Neural progenitor cell (in vitro differentiated cells): Measurements from ENCODE around the gene LRP1. TPM values are rescaled to one million over a fixed set of nuclear protein-coding genes. Genes with fewer than 3 reads are reported as not detected.

ENCODE experiments used
- DNase-seq: peaks from one replicate; pipeline ENCODE4 v3.0.0-alpha.2; 2016; ENCODE audit warnings: low spot score
- H2AFZ ChIP-seq: fragments of 200-600 bp; sonication (generic); replicated peaks from 2 replicates; pipeline ENCODE4 v1.6.1; 2016; ENCODE audit warnings: antibody characterized with exemption
- H3F3A ChIP-seq: fragments of 200-600 bp; sonication (generic); 2 replicates; pipeline ENCODE4 v1.6.1; 2016; ENCODE audit warnings: antibody characterized with exemption, low read depth
- H3K27ac ChIP-seq: fragments of 200-600 bp; sonication (generic); 2 replicates; pipeline ENCODE4 v1.5.1; 2016; ENCODE audit warnings: mild to moderate bottlenecking
- H3K27me3 ChIP-seq: fragments of 200-600 bp; sonication (generic); 2 replicates; pipeline ENCODE4 v1.6.1; 2016; ENCODE audit warnings: mild to moderate bottlenecking, moderate library complexity
- H3K36me3 ChIP-seq: fragments of 200-600 bp; sonication (generic); 2 replicates; pipeline ENCODE4 v1.5.1; 2016
- H3K4me1 ChIP-seq: fragments of 200-600 bp; sonication (generic); 2 replicates; pipeline ENCODE4 v1.6.1; 2016; ENCODE audit warnings: mixed run types
- H3K4me2 ChIP-seq: fragments of 200-600 bp; sonication (generic); 2 replicates; pipeline ENCODE4 v1.6.1; 2016
- H3K4me3 ChIP-seq: fragments of 200-600 bp; sonication (generic); 2 replicates; pipeline ENCODE4 v1.5.1; 2016
- H3K79me2 ChIP-seq: fragments of 200-600 bp; sonication (generic); 2 replicates; pipeline ENCODE4 v1.6.1; 2016; ENCODE audit warnings: low read depth
- H3K9ac ChIP-seq: fragments of 200-600 bp; sonication (generic); 2 replicates; pipeline ENCODE4 v1.6.1; 2016
- H3K9me3 ChIP-seq: fragments of 200-600 bp; sonication (generic); 2 replicates; pipeline ENCODE4 v1.5.1; 2016; ENCODE audit warnings: low read depth
- H4K20me1 ChIP-seq: fragments of 200-600 bp; sonication (generic); 2 replicates; pipeline ENCODE4 v1.6.1; 2016; ENCODE audit warnings: low read depth
- H3K27ac Mint-ChIP-seq: 3 replicates; pipeline ENCODE4 v1.8.0; 2021; ENCODE audit warnings: mixed read lengths
- H3K27me3 Mint-ChIP-seq: 2 replicates; pipeline ENCODE4 v1.8.0; 2022; ENCODE audit warnings: low read depth, mild to moderate bottlenecking, inconsistent platforms, moderate library complexity, mixed read lengths; ENCODE audit not compliant: insufficient read depth
- H3K36me3 Mint-ChIP-seq: 3 replicates; pipeline ENCODE4 v1.8.0; 2021; ENCODE audit warnings: mixed read lengths
- H3K4me1 Mint-ChIP-seq: 3 replicates; pipeline ENCODE4 v1.8.0; 2021; ENCODE audit warnings: mixed read lengths
- H3K4me3 Mint-ChIP-seq: 3 replicates; pipeline ENCODE4 v1.8.0; 2021; ENCODE audit warnings: mild to moderate bottlenecking, moderate library complexity, mixed read lengths
- H3K9me3 Mint-ChIP-seq: 3 replicates; pipeline ENCODE4 v1.8.0; 2020; ENCODE audit warnings: mixed read lengths
- EZH2 ChIP-seq: fragments of 200-600 bp; sonication (generic); IDR thresholded peaks from 2 replicates; pipeline ENCODE4 v1.6.1; 2017; ENCODE audit warnings: antibody characterized with exemption, mild to moderate bottlenecking, moderate library complexity
- EZH2phosphoT487 ChIP-seq: fragments of 200-600 bp; sonication (generic); IDR thresholded peaks from 2 replicates; pipeline ENCODE4 v1.6.1; 2017; ENCODE audit warnings: antibody characterized with exemption
- total RNA-seq: library from RNA; depleted of rRNA; stranded (reverse); fragments of >200 nt; gene quantifications from 2 replicates; pipeline ENCODE4 v1.2.3, GENCODE V29; 2015; ENCODE audit warnings: low replicate concordance
- TF ChIP-seq, protein P1 (sequence below): fragments of 200-600 bp; sonication (generic); IDR thresholded peaks from 2 replicates; pipeline ENCODE4 v1.5.1; 2017; ENCODE audit warnings: antibody characterized with exemption, mild to moderate bottlenecking

LRP1 gene
- total RNA-seq, 1 donor from 2014 or later = 13.9 TPM

DNA sequence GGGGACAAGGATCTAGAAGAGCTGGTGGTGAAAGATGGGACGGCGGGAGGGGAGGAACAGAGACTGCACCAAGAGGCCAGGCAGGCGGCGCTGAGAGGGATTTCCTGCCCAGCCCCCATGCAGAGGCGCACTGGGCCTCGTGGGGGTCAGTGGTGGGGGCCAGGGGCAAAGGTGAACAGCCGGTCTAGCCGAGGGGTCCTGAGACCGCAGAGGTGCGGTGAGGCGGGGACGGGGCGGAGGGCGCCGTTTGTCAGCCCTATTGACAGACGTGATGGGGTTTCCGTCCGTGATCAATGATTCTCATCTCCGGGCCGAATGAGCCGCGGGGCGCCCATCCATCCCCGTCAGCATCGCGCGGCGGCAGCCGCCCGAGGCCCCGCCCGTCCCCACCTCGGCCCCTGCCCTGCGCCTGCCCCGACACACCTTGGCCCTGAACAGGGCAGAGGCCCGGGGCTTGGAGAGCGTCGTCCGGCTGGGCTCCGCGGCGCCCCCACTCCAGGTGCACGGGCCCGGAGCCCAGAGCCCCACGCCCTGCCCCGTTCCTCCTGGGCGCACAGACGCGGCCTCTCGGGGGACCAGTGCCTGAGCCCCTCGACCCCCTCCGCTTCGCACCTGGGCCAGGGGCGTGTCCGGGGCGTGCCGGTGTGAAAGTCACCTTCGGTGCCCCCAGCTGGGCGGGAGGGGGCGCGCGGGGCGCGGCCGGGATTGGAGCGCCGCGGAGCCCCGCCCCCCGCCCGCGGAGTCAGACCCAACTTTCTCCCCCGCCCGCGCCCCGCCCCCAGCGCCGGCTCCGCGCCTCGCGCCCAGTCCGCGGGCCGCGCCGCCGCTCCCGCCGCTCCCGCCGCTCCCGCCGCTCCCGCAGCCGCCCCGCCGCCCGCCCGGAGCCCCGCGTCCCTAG, 88.0 kb downstream of the LRP1 start, which contains the start of gene NXPH4:
NXPH4 (plus strand) TSS at position 781 of the 898 bp plus-strand sequence. CDS start 176 bp downstream, outside the sequence.
- TF ChIP-seq, protein P1, sequence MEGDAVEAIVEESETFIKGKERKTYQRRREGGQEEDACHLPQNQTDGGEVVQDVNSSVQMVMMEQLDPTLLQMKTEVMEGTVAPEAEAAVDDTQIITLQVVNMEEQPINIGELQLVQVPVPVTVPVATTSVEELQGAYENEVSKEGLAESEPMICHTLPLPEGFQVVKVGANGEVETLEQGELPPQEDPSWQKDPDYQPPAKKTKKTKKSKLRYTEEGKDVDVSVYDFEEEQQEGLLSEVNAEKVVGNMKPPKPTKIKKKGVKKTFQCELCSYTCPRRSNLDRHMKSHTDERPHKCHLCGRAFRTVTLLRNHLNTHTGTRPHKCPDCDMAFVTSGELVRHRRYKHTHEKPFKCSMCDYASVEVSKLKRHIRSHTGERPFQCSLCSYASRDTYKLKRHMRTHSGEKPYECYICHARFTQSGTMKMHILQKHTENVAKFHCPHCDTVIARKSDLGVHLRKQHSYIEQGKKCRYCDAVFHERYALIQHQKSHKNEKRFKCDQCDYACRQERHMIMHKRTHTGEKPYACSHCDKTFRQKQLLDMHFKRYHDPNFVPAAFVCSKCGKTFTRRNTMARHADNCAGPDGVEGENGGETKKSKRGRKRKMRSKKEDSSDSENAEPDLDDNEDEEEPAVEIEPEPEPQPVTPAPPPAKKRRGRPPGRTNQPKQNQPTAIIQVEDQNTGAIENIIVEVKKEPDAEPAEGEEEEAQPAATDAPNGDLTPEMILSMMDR = no peak
- TF ChIP-seq EZH2 = peak; percentile 77
- peak; percentile 82 for TF ChIP-seq EZH2phosphoT487
- Histone ChIP-seq H3K27me3 (peaks cover 79% of the 10 kb centered on the region), H3K4me3 (peak within 1 kb of the TSS; percentile 52), H3F3A (peaks cover 64% of the 10 kb centered on the region), H3K4me1 (peaks cover 57% of the 10 kb centered on the region), H3K9ac (no peak within 1 kb of the TSS), H3K27ac (no peak within 1 kb of the TSS), H3K36me3 (no peaks in the 10 kb centered on the region), H2AFZ (no peak within 1 kb of the TSS), H4K20me1 (peaks cover 72% of the 10 kb centered on the region), H3K79me2 (no peaks in the 10 kb centered on the region), H3K4me2 (peak within 1 kb of the TSS; percentile 92), H3K9me3 (no peaks in the 10 kb centered on the region)
- H3K27ac Mint-ChIP-seq = peak within 1 kb of the TSS; percentile 22
- H3K4me1 Mint-ChIP-seq = peaks cover 52% of the 10 kb centered on the region
- H3K27me3 Mint-ChIP-seq = peaks cover 67% of the 10 kb centered on the region
- peaks cover 4% of the 10 kb centered on the region for H3K36me3 Mint-ChIP-seq
- peak; percentile 70 for DNase-seq
- H3K4me3 Mint-ChIP-seq = peak within 1 kb of the TSS; percentile 83
- H3K9me3 Mint-ChIP-seq = peaks cover 5% of the 10 kb centered on the region

DNA sequence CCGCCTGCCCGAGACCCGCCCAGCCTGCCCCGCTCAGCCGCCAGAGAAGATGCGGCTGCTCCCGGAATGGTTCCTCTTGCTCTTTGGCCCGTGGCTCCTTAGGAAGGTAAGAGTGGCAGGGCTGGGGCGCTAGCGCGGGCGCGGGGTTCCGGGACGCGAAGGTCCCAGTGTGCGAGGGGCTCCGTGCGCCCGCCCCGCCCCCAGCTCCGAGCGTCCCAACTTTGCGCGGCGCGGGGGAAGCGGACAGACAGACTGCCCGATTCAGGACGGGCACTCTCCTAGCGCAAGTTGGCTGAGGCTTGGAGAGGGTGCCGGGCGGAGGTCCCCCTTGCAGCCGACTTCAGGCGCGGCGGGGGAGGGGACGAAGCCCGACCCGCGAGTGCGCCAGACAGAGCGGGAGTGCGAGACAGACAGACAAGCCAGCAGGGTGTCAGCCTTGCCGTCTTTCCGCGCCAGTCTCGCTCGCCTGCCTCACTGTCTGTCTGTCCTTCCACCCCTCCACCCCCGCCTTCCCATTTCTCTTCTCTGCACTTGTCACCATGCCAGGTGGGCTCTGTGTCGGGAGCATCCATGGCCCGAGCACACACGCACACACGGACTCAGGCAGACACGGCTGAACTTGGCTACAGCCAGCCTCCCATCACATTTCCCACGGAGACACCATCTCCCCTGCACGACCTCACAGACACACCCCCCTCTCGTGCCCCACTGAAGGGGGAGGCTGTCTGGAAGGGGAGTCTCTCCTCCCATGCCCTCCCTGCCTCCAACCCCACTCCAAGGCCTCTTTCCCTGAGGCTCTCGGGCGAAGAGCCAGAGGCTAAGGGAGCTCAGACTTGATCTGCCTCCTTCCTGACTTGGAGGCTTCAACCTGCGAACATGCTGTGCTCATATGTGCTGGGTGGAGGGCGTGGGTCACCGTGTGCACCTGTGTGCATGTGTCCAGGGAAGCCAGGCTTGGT, 88.9 kb downstream of the LRP1 start:
- H3K27me3 ChIP-seq = peaks cover 88% of the 10 kb centered on the region
- H3F3A ChIP-seq = peaks cover 64% of the 10 kb centered on the region
- H3K4me3 Mint-ChIP-seq = peak overlapping the region; percentile 83
- no peak overlapping the region for H3K27ac Mint-ChIP-seq
- no peaks in the 10 kb centered on the region for H3K9me3 ChIP-seq
- H2AFZ ChIP-seq = no peak overlapping the region
- no peaks in the 10 kb centered on the region for H3K36me3 ChIP-seq
- no peak overlapping the region for H3K9ac ChIP-seq
- peaks cover 5% of the 10 kb centered on the region for H3K9me3 Mint-ChIP-seq
- TF ChIP-seq EZH2 (no peak), EZH2phosphoT487 (peak; percentile 88)
- H3K4me2 ChIP-seq = peak overlapping the region; percentile 92
- DNase-seq = no peak
- peaks cover 52% of the 10 kb centered on the region for H3K4me1 Mint-ChIP-seq
- peaks cover 73% of the 10 kb centered on the region for H3K27me3 Mint-ChIP-seq
- no peak overlapping the region for H3K27ac ChIP-seq
- peaks cover 2% of the 10 kb centered on the region for H3K36me3 Mint-ChIP-seq
- H3K4me1 ChIP-seq = peaks cover 66% of the 10 kb centered on the region
- no peaks in the 10 kb centered on the region for H3K79me2 ChIP-seq
- H3K4me3 ChIP-seq = peak overlapping the region; percentile 52
- peaks cover 78% of the 10 kb centered on the region for H4K20me1 ChIP-seq

DNA sequence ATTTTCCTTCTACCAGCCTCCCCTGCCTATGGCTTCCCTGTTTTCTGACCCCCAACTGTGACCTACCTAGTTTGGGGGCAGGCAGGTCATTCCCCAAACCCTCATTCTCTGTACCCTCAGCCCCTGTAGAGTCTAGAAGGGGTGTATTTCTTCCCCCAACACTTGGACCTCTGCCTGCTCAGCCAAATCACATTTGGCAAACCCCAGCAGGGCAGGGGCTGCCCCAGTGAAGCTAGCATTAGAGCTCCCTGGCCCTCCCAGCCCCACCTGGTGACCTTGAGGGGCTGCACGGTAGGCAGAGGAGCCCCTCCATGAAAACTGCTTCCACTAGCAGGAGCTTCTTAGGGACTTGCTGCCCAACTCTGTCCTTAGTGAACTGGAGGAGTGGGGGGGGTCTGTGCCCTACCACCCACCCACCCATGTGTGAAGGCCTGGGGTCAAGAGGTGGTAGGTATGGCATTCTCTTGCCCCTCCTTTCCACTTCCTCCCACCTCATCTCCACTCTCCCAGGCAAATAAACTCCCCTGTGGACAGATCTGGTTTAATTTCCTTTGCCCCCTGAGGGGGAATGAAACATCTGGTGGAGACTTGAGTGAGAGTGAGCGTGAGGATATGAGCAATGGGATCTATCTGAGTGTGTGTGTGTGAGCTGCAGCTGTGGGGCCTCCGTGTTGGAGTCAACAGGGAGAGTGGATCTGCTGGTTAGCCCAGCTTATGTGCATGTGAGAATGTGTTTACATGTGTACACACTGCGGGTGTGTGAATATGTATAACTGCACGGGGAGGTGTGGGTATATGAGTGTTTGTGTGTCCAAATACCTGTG, 90.0 kb downstream of the LRP1 start:
- Histone ChIP-seq H3K36me3 (no peaks in the 10 kb centered on the region), H3K9ac (no peak overlapping the region), H3K4me3 (no peak overlapping the region), H3K27ac (no peak overlapping the region), H3K79me2 (no peaks in the 10 kb centered on the region), H4K20me1 (peaks cover 73% of the 10 kb centered on the region), H3F3A (peaks cover 59% of the 10 kb centered on the region), H2AFZ (no peak overlapping the region), H3K9me3 (no peaks in the 10 kb centered on the region), H3K27me3 (peaks cover 99% of the 10 kb centered on the region), H3K4me1 (peaks cover 71% of the 10 kb centered on the region), H3K4me2 (no peak overlapping the region)
- H3K36me3 Mint-ChIP-seq = peaks cover 2% of the 10 kb centered on the region
- peaks cover 8% of the 10 kb centered on the region for H3K9me3 Mint-ChIP-seq
- peaks cover 83% of the 10 kb centered on the region for H3K27me3 Mint-ChIP-seq
- TF ChIP-seq, protein P1 = no peak
- no peak for TF ChIP-seq EZH2phosphoT487
- TF ChIP-seq EZH2 = no peak
- H3K4me1 Mint-ChIP-seq = peaks cover 57% of the 10 kb centered on the region
- H3K4me3 Mint-ChIP-seq = peak overlapping the region; percentile 83
- H3K27ac Mint-ChIP-seq = no peak overlapping the region
- no peak for DNase-seq
